ENCODE results near the gene C17orf67. TPM values are rescaled to one million over a fixed set of nuclear protein-coding genes. Genes with fewer than 3 reads are reported as not detected.

C17orf67 gene
- total and polyA plus RNA-seq, 7 donors = 0.14 to 1.1 (median 0.25) TPM; not detected in 1

DNA sequence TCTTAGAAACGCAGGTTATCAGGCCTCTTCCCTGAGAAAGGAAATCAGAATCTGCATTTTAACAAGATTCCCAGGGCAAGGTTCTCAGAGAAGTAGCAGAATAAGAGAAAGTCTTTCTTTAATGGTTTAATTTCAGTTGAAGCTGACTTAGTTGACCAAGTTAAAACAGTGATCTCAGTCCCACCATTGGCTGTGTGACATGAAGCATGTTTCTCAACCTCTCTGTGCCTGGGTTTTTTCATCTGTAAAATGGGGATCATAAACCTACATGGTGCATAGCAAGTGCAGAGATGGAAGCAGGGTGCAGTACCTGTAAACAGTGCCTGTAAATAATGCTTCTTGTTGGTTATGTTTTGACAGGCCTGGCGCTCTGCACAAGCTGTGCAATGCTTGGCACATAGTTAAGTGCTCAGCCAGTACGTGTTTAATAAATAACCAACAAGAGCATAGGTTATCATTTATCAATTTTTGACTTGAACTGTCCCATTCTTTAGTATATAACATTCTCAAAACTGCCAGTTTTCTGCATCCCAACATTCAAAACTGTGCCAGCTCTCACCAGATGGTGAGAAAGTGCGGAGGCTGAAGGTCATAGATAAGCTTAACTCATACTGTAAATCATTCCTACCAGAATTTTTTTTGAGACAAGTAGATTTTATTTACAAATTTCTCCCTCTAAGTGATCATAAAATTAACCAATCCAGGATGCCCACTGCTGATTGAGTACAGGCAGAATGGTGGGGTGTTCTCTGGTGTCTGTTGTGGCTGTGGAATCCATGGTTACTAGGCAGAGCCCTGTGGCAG is 6.9 kb downstream of the C17orf67 start:
- 96 to 98% (median 97%) methylated on average over 4 of the region's 4 CpGs for WGBS, 3 donors
- intact Hi-C loops (cut with DNase I) = no loop called here
- no peaks in the 10 kb centered on the region for H3K9me3 ChIP-seq
- peaks cover 0 to 3% (median under 1%) of the 10 kb centered on the region in 3 donors for H3K27me3 ChIP-seq (ENCODE audit: insufficient read depth in 3 of 3, low read length in 2 of 3)
- ATAC-seq = no peak
- no peak for DNase-seq
- TF ChIP-seq CTCF (IDR thresholded peaks at IDR 0.05) = no peak
- H3K36me3 ChIP-seq (ENCODE audit: insufficient read depth in 1 of 2, low read depth in 1 of 2) = no peaks in the 10 kb centered on the region
- H3K4me3 ChIP-seq = no peak overlapping the region
- no peaks in the 10 kb centered on the region for H3K4me1 ChIP-seq
- H3K27ac ChIP-seq = no peak overlapping the region

- Histone ChIP-seq H3K9me3 (no peaks in the 10 kb centered on the region), H3K36me3 (ENCODE audit: insufficient read depth in 1 of 2, low read depth in 1 of 2) (no peaks in the 10 kb centered on the region), H3K27ac (no peak overlapping the region), H3K4me1 (peaks cover 4% of the 10 kb centered on the region), H3K4me3 (no peak overlapping the region), H3K27me3 (ENCODE audit: insufficient read depth in 3 of 3, low read length in 2 of 3) (no peaks in the 10 kb centered on the region)
- 89 to 96% (median 95%) methylated on average over 1 of the region's 1 CpG for WGBS, 3 donors
- ATAC-seq (no peak), DNase-seq (no peak)
- TF ChIP-seq CTCF (IDR thresholded peaks at IDR 0.05) = no peak
- intact Hi-C loops (cut with DNase I) = no loop called here
Observed at GRCh38 chr17:56824503-56824902, 9.2 kb downstream of the C17orf67 start.

DNA sequence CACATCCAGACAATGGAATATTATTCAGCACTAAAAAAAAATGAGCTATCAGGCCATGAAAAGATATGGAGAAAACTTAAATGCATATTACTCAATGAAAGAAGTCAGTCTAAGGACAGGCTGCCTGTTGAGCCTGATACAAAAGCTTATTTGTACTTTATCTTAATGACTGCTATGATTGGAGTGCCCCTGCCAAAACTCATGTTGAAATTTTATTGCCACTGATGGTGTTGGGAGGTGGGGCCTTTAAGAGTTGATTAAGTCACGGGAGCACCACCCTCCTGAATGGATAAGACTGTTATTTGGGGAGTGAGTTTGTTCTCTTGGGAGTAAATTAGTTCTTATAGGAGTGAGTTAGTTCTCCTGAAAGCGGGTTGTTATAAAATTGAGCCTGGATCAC is 9.9 kb downstream of the C17orf67 start:
- intact Hi-C loops (cut with DNase I) = no loop called here
- no peak overlapping the region for H3K27ac ChIP-seq
- H3K27me3 ChIP-seq (ENCODE audit: insufficient read depth in 3 of 3, low read length in 2 of 3) = no peaks in the 10 kb centered on the region
- peaks cover 4% of the 10 kb centered on the region for H3K4me1 ChIP-seq
- no peaks in the 10 kb centered on the region for H3K9me3 ChIP-seq
- ATAC-seq (no peak), DNase-seq (no peak)
- no peaks in the 10 kb centered on the region for H3K36me3 ChIP-seq (ENCODE audit: insufficient read depth in 1 of 2, low read depth in 1 of 2)
- TF ChIP-seq CTCF (IDR thresholded peaks at IDR 0.05) = no peak
- WGBS, 3 donors = 90 to 94% (median 91%) methylated on average over 2 of the region's 2 CpGs
- H3K4me3 ChIP-seq = no peak overlapping the region

DNA sequence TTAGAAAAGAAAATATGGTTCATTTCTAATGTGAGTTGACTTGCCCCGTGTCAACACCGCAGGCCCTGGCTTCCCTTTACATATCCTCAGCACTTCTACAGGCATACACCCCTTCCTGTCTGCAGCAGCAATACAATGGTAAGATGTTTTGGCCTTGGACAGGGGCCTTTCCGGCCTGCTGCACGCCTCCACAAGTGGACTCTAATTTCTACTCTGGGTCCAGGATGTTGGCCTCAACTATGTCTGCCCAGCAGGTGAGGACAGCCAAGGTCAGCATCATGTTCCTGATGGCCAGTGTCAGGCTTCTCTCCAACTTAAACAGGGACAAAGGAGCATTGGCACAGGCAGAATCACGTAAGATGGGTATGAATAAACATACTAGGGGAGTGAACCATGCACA is 11.0 kb downstream of the C17orf67 start:
- no peak overlapping the region for H3K27ac ChIP-seq
- H3K36me3 ChIP-seq (ENCODE audit: insufficient read depth in 1 of 2, low read depth in 1 of 2) = no peaks in the 10 kb centered on the region
- no peak overlapping the region for H3K4me3 ChIP-seq
- peaks cover 4% of the 10 kb centered on the region for H3K4me1 ChIP-seq
- no peak for ATAC-seq
- H3K9me3 ChIP-seq = no peaks in the 10 kb centered on the region
- no peak for DNase-seq
- no peak for TF ChIP-seq CTCF (IDR thresholded peaks at IDR 0.05)
- intact Hi-C loops (cut with DNase I) = no loop called here
- H3K27me3 ChIP-seq (ENCODE audit: insufficient read depth in 3 of 3, low read length in 2 of 3) = no peaks in the 10 kb centered on the region
- WGBS, 3 donors = 56 to 66% (median 58%) methylated on average over 5 of the region's 5 CpGs
